ENCODE results near the gene NDUFB2.
A peak's percentile ranks its signal among the peaks of the same experiment; 100 is the strongest.
"Not testable (repeated sequence)": the region's sequence is repeated elsewhere in the genome, so short reads cannot be mapped to it uniquely, and the experiment has no call there.

NDUFB2 gene

GRCh38 chr7:140662938-140663337, 33.6 kb upstream of the NDUFB2 start:
- H3K27ac Mint-ChIP-seq, CTCF ChIA-PET, H3K4me3 Mint-ChIP-seq, H3K4me1 Mint-ChIP-seq, H3K36me3 Mint-ChIP-seq, H3K9me3 Mint-ChIP-seq, DNase-seq: not testable (repeated sequence)
- peaks cover 25% of the 10 kb centered on the region for H3K27me3 Mint-ChIP-seq

- Mint-ChIP-seq H3K4me1 (peaks cover 9% of the 10 kb centered on the region), H3K27ac (no peak overlapping the region), H3K4me3 (no peak overlapping the region), H3K36me3 (no peaks in the 10 kb centered on the region), H3K9me3 (no peaks in the 10 kb centered on the region), H3K27me3 (peaks cover 15% of the 10 kb centered on the region)
- CTCF ChIA-PET, result no interaction called here
- no peak for DNase-seq
These were observed 29.0 kb upstream of the NDUFB2 start for GRCh38 chr7:140667476-140667875.

GRCh38 chr7:140668641-140669040, 27.9 kb upstream of the NDUFB2 start:
- Mint-ChIP-seq H3K27ac (no peak overlapping the region), H3K36me3 (no peaks in the 10 kb centered on the region), H3K4me3 (no peak overlapping the region), H3K27me3 (peaks cover 15% of the 10 kb centered on the region), H3K9me3 (no peaks in the 10 kb centered on the region), H3K4me1 (peaks cover 12% of the 10 kb centered on the region)
- no peak for DNase-seq
- CTCF ChIA-PET, result interaction anchor here (1.2 kb wide), 1 partner anchor 23 kb away, joined by 4 read pairs; no protein-coding TSS in a partner anchor

- DNase-seq, result no peak
- peaks cover 19% of the 10 kb centered on the region for H3K4me1 Mint-ChIP-seq
- CTCF ChIA-PET, result interaction anchor here (1.1 to 1.2 kb wide), 2 partner anchors 24 to 341 kb away, joined by 3 to 4 read pairs; no protein-coding TSS in a partner anchor
- H3K36me3 Mint-ChIP-seq, result no peaks in the 10 kb centered on the region
- H3K27ac Mint-ChIP-seq, result no peak overlapping the region
- H3K4me3 Mint-ChIP-seq, result no peak overlapping the region
- H3K9me3 Mint-ChIP-seq, result no peaks in the 10 kb centered on the region
- peaks cover 12% of the 10 kb centered on the region for H3K27me3 Mint-ChIP-seq
These were observed 27.2 kb upstream of the NDUFB2 start for GRCh38 chr7:140669352-140669751.

GRCh38 chr7:140669862-140670261, 26.6 kb upstream of the NDUFB2 start:
- CTCF ChIA-PET, result interaction anchor here (1.1 to 1.2 kb wide), 2 partner anchors 25 to 341 kb away, joined by 3 to 4 read pairs; no protein-coding TSS in a partner anchor
- H3K4me1 Mint-ChIP-seq, result peaks cover 24% of the 10 kb centered on the region
- H3K36me3 Mint-ChIP-seq, H3K9me3 Mint-ChIP-seq, DNase-seq, H3K27ac Mint-ChIP-seq, H3K4me3 Mint-ChIP-seq: not testable (repeated sequence)
- peaks cover 12% of the 10 kb centered on the region for H3K27me3 Mint-ChIP-seq

- DNase-seq, result no peak
- H3K27ac Mint-ChIP-seq, result no peak overlapping the region
- no peak overlapping the region for H3K4me3 Mint-ChIP-seq
- CTCF ChIA-PET, result no interaction called here
- peaks cover 30% of the 10 kb centered on the region for H3K4me1 Mint-ChIP-seq
- H3K27me3 Mint-ChIP-seq, result peaks cover 12% of the 10 kb centered on the region
- no peaks in the 10 kb centered on the region for H3K9me3 Mint-ChIP-seq
- peaks cover 2% of the 10 kb centered on the region for H3K36me3 Mint-ChIP-seq
These were observed 26.1 kb upstream of the NDUFB2 start for GRCh38 chr7:140670343-140670935.

- peak overlapping the region; percentile 68 for H3K4me3 Mint-ChIP-seq
- DNase-seq, result no peak
- peaks cover 8% of the 10 kb centered on the region for H3K27me3 Mint-ChIP-seq
- H3K9me3 Mint-ChIP-seq, result no peaks in the 10 kb centered on the region
- H3K36me3 Mint-ChIP-seq, result peaks cover 6% of the 10 kb centered on the region
- peak overlapping the region; percentile 81 for H3K27ac Mint-ChIP-seq
- peaks cover 41% of the 10 kb centered on the region for H3K4me1 Mint-ChIP-seq
- CTCF ChIA-PET, result no interaction called here
These were observed 24.5 kb upstream of the NDUFB2 start for GRCh38 chr7:140671966-140672365.

- H3K36me3 Mint-ChIP-seq, result peaks cover 9% of the 10 kb centered on the region
- H3K4me1 Mint-ChIP-seq, result peaks cover 44% of the 10 kb centered on the region
- H3K9me3 Mint-ChIP-seq, result no peaks in the 10 kb centered on the region
- DNase-seq, result no peak
- CTCF ChIA-PET, result interaction anchor here (1.0 to 3.7 kb wide), 2 partner anchors 153 to 341 kb away, joined by 3 to 22 read pairs; partner anchors contain the start of gene MRPS33
- H3K4me3 Mint-ChIP-seq, result peak within 1 kb of the TSS; percentile 83
- peaks cover 8% of the 10 kb centered on the region for H3K27me3 Mint-ChIP-seq
- H3K27ac Mint-ChIP-seq, result peak within 1 kb of the TSS; percentile 87
These were observed 24.0 kb upstream of the NDUFB2 start, which contains the start of gene ADCK2 for GRCh38 chr7:140672382-140673062. Gene ADCK2 (plus strand): TSS chr7:140672945. CDS start chr7:140673331, 386 bp downstream.

- H3K27me3 Mint-ChIP-seq, result peaks cover 8% of the 10 kb centered on the region
- peaks cover 45% of the 10 kb centered on the region for H3K4me1 Mint-ChIP-seq
- peak; percentile 72 for DNase-seq
- CTCF ChIA-PET, result interaction anchor here (0.7 to 3.7 kb wide), 3 partner anchors 24 to 340 kb away, joined by 3 to 22 read pairs (median 3); partner anchors contain the start of gene MRPS33
- peak overlapping the region; percentile 87 for H3K27ac Mint-ChIP-seq
- H3K4me3 Mint-ChIP-seq, result peak overlapping the region; percentile 83
- H3K9me3 Mint-ChIP-seq, result no peaks in the 10 kb centered on the region
- H3K36me3 Mint-ChIP-seq, result peaks cover 16% of the 10 kb centered on the region
These were observed 23.3 kb upstream of the NDUFB2 start for GRCh38 chr7:140673063-140673773.

GRCh38 chr7:140673774-140674155, 22.7 kb upstream of the NDUFB2 start:
- H3K4me3 Mint-ChIP-seq, result peak overlapping the region; percentile 83
- no peak for DNase-seq
- peak overlapping the region; percentile 87 for H3K27ac Mint-ChIP-seq
- peaks cover 45% of the 10 kb centered on the region for H3K4me1 Mint-ChIP-seq
- peaks cover 19% of the 10 kb centered on the region for H3K36me3 Mint-ChIP-seq
- H3K27me3 Mint-ChIP-seq, result peaks cover 8% of the 10 kb centered on the region
- CTCF ChIA-PET, result interaction anchor here (0.7 to 3.7 kb wide), 6 partner anchors 24 to 339 kb away, joined by 3 to 22 read pairs (median 4); partner anchors contain the start of gene MRPS33
- no peaks in the 10 kb centered on the region for H3K9me3 Mint-ChIP-seq

GRCh38 chr7:140674356-140674800, 22.1 kb upstream of the NDUFB2 start:
- Mint-ChIP-seq H3K4me3 (peak overlapping the region; percentile 83), H3K27me3 (peaks cover 8% of the 10 kb centered on the region), H3K36me3 (peaks cover 23% of the 10 kb centered on the region), H3K4me1 (peaks cover 45% of the 10 kb centered on the region), H3K9me3 (no peaks in the 10 kb centered on the region), H3K27ac (peak overlapping the region; percentile 87)
- CTCF ChIA-PET, result interaction anchor here (0.9 to 3.7 kb wide), 9 partner anchors 11 to 339 kb away, joined by 3 to 22 read pairs (median 4); partner anchors contain the start of gene MRPS33
- DNase-seq, result no peak

GRCh38 chr7:140674899-140675701, 21.4 kb upstream of the NDUFB2 start:
- Mint-ChIP-seq H3K4me3 (peak overlapping the region; percentile 83), H3K27me3 (peaks cover 3% of the 10 kb centered on the region), H3K4me1 (peaks cover 45% of the 10 kb centered on the region), H3K27ac (peak overlapping the region; percentile 67), H3K9me3 (no peaks in the 10 kb centered on the region), H3K36me3 (peaks cover 27% of the 10 kb centered on the region)
- no peak for DNase-seq
- CTCF ChIA-PET, result interaction anchor here (0.7 to 3.7 kb wide), 11 partner anchors 11 to 338 kb away, joined by 3 to 22 read pairs (median 4); partner anchors contain the start of gene MRPS33

- H3K4me1 Mint-ChIP-seq, result peaks cover 45% of the 10 kb centered on the region
- CTCF ChIA-PET, result interaction anchor here (0.7 to 3.7 kb wide), 7 partner anchors 10 to 337 kb away, joined by 3 to 22 read pairs (median 4); partner anchors contain the start of gene MRPS33
- H3K27ac Mint-ChIP-seq, result no peak overlapping the region
- DNase-seq, result no peak
- H3K9me3 Mint-ChIP-seq, result no peaks in the 10 kb centered on the region
- peaks cover 32% of the 10 kb centered on the region for H3K36me3 Mint-ChIP-seq
- H3K4me3 Mint-ChIP-seq, result no peak overlapping the region
- H3K27me3 Mint-ChIP-seq, result no peaks in the 10 kb centered on the region
These were observed 20.8 kb upstream of the NDUFB2 start for GRCh38 chr7:140675726-140676125.

Measured in activated naive CD4-positive, alpha-beta T cell treated with anti-CD3 and anti-CD28 coated beads, Interleukin-2, amount 10 ng/mL, durations not matched to agents 7 days and 5 days (primary cell).